K562 (cell line): Measurements from ENCODE around the gene COG7. TPM values are rescaled to one million over a fixed set of nuclear protein-coding genes. Genes with fewer than 3 reads are reported as not detected.

Experiments
- ATAC-seq: fragments of 200-7000 bp; cut with Tn5 transposase; 3 replicates; pipeline ENCODE4 v1.9.1; 2020; ENCODE audit warnings: moderate library complexity
- BruUV-seq: library from RNA; stranded (reverse); fragments of 400-500 nt; replicated peaks from 2 replicates; lab custom pipeline; 2021; lab: Mats Ljungman, UMichigan
- CTCF ChIA-PET: fragments of 300-600 bp; formaldehyde crosslinking; extraction: SDS; loops from one replicate; lab custom pipeline; 2021; ENCODE audit warnings: low intra/inter-chr PET ratio; lab: Yijun Ruan, JAX
- POLR2A ChIA-PET: fragments of 300-600, 350-650 bp; sonication (Branson Sonifier 250); formaldehyde crosslinking; extraction: SDS; loops from one replicate; lab custom pipeline; 2021; ENCODE audit warnings: antibody characterized with exemption, inconsistent platforms; lab: Yijun Ruan, JAX
- DNase-seq, 4 experiments: peaks; one replicate each; pipeline versions ENCODE4 v3.0.0 to v3.0.0-alpha.2; 2011 to 2018; ENCODE audit warnings: low spot score in 3 of 4, mixed read lengths in 3 of 4; ENCODE audit errors: extremely low read depth in 1 of 4
- FAIRE-seq: peaks from 2 replicates; lab custom pipeline; 2011; peaks lifted over from hg19 to GRCh38; lab: Jason Lieb, UNC
- H2AFZ ChIP-seq: 2 replicates; pipeline ENCODE4 v1.6.0; 2011; ENCODE audit warnings: low read depth, low read length, control low read depth, inconsistent platforms
- H3K27ac ChIP-seq: fragments of 200-600 bp; 3 replicates; pipeline ENCODE4 v1.8.0; 2011; ENCODE audit warnings: low read depth, mild to moderate bottlenecking, control low read depth, inconsistent platforms, low read length, moderate library complexity, mixed read lengths; ENCODE audit errors: extremely low read depth
- H3K27me3 ChIP-seq, 2 experiments: fragments of 300-600 bp in 1 of 2; 2 replicates in 1 of 2; 3 replicates in 1 of 2; pipeline versions ENCODE4 v1.6.0 to v1.8.0; 2011; ENCODE audit warnings: inconsistent platforms in 2 of 2, low read length in 2 of 2, mild to moderate bottlenecking in 1 of 2, mixed read lengths in 1 of 2, moderate library complexity in 1 of 2; ENCODE audit not compliant: control insufficient read depth in 2 of 2, insufficient read depth in 2 of 2
- H3K36me3 ChIP-seq: fragments of 300-600 bp; 3 replicates; pipeline ENCODE4 v1.8.0; 2011; ENCODE audit warnings: mild to moderate bottlenecking, low read length, inconsistent platforms; ENCODE audit not compliant: control insufficient read depth, insufficient read depth
- H3K4me1 ChIP-seq, 2 experiments: fragments of 200-600 bp in 1 of 2; replicated peaks in 1 of 2; 2 replicates in 1 of 2; 3 replicates in 1 of 2; pipeline versions ENCODE4 v1.5.1 to v1.8.0; 2011; ENCODE audit warnings: inconsistent platforms in 2 of 2, low read length in 2 of 2, mild to moderate bottlenecking in 1 of 2, mixed read lengths in 1 of 2, moderate library complexity in 1 of 2; ENCODE audit not compliant: control insufficient read depth in 2 of 2, insufficient read depth in 2 of 2
- H3K4me2 ChIP-seq: 2 replicates; pipeline ENCODE4 v1.6.1; 2011; ENCODE audit warnings: low read length, control low read depth, inconsistent platforms, mixed read lengths; ENCODE audit not compliant: insufficient read depth
- H3K4me3 ChIP-seq: fragments of 200-600 bp; sonication (generic), shearing (Covaris generic); 2 replicates; pipeline ENCODE4 v1.5.1; 2016; ENCODE audit warnings: control low read depth, inconsistent platforms
- H3K79me2 ChIP-seq: fragments of 200-600 bp; 3 replicates; pipeline ENCODE4 v1.8.0; 2011; ENCODE audit warnings: low read length, inconsistent platforms; ENCODE audit not compliant: control insufficient read depth, insufficient read depth
- H3K9ac ChIP-seq, 2 experiments: 2 replicates each; pipeline versions ENCODE4 v1.6.0 to v1.6.1; 2011; ENCODE audit warnings: low read depth in 2 of 2, low read length in 2 of 2, control low read depth in 1 of 2, inconsistent platforms in 1 of 2, mild to moderate bottlenecking in 1 of 2, mixed read lengths in 1 of 2; ENCODE audit not compliant: insufficient read depth in 1 of 2
- H3K9me1 ChIP-seq: one replicate; pipeline ENCODE4 v1.6.0; 2011; ENCODE audit warnings: inconsistent platforms, mild to moderate bottlenecking, low read length, moderate library complexity; ENCODE audit not compliant: control insufficient read depth, insufficient read depth
- H3K9me3 ChIP-seq: replicated peaks from 2 replicates; pipeline ENCODE4 v1.5.1; 2011; ENCODE audit warnings: low read depth, low read length, inconsistent platforms; ENCODE audit not compliant: control insufficient read depth, insufficient read depth
- H4K20me1 ChIP-seq: replicated peaks from 2 replicates; pipeline ENCODE4 v1.6.1; 2011; ENCODE audit warnings: low read length, inconsistent platforms, mixed read lengths; ENCODE audit not compliant: control insufficient read depth, insufficient read depth
- CEBPG ChIP-seq, 3 experiments: fragments of 200-800 bp in 1 of 3; sonication (Bioruptor generic) in 1 of 3; sonication (generic) in 1 of 3; formaldehyde crosslinking in 1 of 3; IDR thresholded peaks in 2 of 3; conservative IDR thresholded peaks in 1 of 3; 2 replicates each; pipeline versions ENCODE4 v1.6.1 to v1.8.0; 2016 to 2022; ENCODE audit warnings: missing compliant biosample characterization in 2 of 3, missing genetic modification characterization in 2 of 3, mild to moderate bottlenecking in 1 of 3, missing genetic modification reagents in 1 of 3
- ELF2 ChIP-seq: fragments of 250-450 bp; sonication (Bioruptor Pico); IDR thresholded peaks from 2 replicates; pipeline ENCODE4 v1.5.0; 2021; ENCODE audit warnings: mild to moderate bottlenecking
- KLF6 ChIP-seq: fragments of 250-450 bp; sonication (Bioruptor Pico); IDR thresholded peaks from 2 replicates; pipeline ENCODE4 v1.4.0; 2020; ENCODE audit warnings: mild to moderate bottlenecking, moderate library complexity, borderline replicate concordance
- MCM3 ChIP-seq: fragments of 450-650 bp; IDR thresholded peaks from 2 replicates; pipeline ENCODE4 v1.6.1; 2016
- MCM7 ChIP-seq, 2 experiments: fragments of 450-650 bp; IDR thresholded peaks; 2 replicates each; pipeline ENCODE4 v1.6.1; 2016 to 2018
- NR4A1 ChIP-seq, 2 experiments: fragments of 250-450 bp in 1 of 2; fragments of 450-650 bp in 1 of 2; sonication (Bioruptor Pico) in 1 of 2; IDR thresholded peaks; 2 replicates each; pipeline versions ENCODE4 v1.4.0 to v1.6.1; 2016 to 2020; ENCODE audit warnings: mild to moderate bottlenecking in 2 of 2, missing compliant biosample characterization in 1 of 2, missing genetic modification characterization in 1 of 2, moderate library complexity in 1 of 2
- POLR2H ChIP-seq: IDR thresholded peaks from 2 replicates; pipeline ENCODE4 v1.6.1; 2016; ENCODE audit warnings: missing genetic modification characterization, low read depth, mild to moderate bottlenecking, control low read depth, missing compliant biosample characterization, moderate library complexity
- RBBP5 ChIP-seq: fragments of 200-600 bp; sonication (generic); IDR thresholded peaks from 2 replicates; pipeline ENCODE4 v1.6.1; 2012; ENCODE audit warnings: borderline replicate concordance, mild to moderate bottlenecking, low read length, control low read depth, inconsistent platforms; ENCODE audit not compliant: insufficient read depth, poor library complexity, severe bottlenecking
- SETDB1 ChIP-seq: IDR thresholded peaks from one replicate; pipeline ENCODE4 v1.6.1; 2012; ENCODE audit warnings: low read length, control low read depth, inconsistent platforms
- SP2 ChIP-seq: IDR thresholded peaks from 2 replicates; pipeline ENCODE4 v1.6.1; 2011; ENCODE audit warnings: mild to moderate bottlenecking, low read depth, low read length, moderate library complexity; ENCODE audit not compliant: poor library complexity, severe bottlenecking; ENCODE audit errors: extremely low read depth
- SRF ChIP-seq, 2 experiments: fragments of 250-450, 450-650 bp in 1 of 2; sonication (Bioruptor Pico) in 1 of 2; sonication (generic) in 1 of 2; formaldehyde crosslinking; IDR thresholded peaks; 2 replicates each; pipeline versions ENCODE4 v1.5.0 to v1.5.1; 2020 to 2022; ENCODE audit warnings: mild to moderate bottlenecking in 1 of 2, missing genetic modification reagents in 1 of 2
- ZC3H11A ChIP-seq: IDR thresholded peaks from 2 replicates; pipeline ENCODE4 v1.6.1; 2012; ENCODE audit warnings: low read depth, low read length, improper control_type of control experiment
- ZNF174 ChIP-seq: fragments of 250-450 bp; sonication (Bioruptor Pico); IDR thresholded peaks from 2 replicates; pipeline ENCODE4 v1.4.0; 2020; ENCODE audit warnings: mild to moderate bottlenecking
- ZNF764 ChIP-seq: fragments of 250-450 bp; sonication (Bioruptor Pico); IDR thresholded peaks from 2 replicates; pipeline ENCODE4 v1.4.0; 2020; ENCODE audit warnings: low read depth, mild to moderate bottlenecking, moderate library complexity
- WGBS: fragments of 100-300 bp; shearing (Covaris generic); methylation state at CpG from one replicate; pipeline ENCODE4 v1.1.6; 2016; ENCODE audit warnings: low coverage, mixed read lengths; ENCODE audit not compliant: insufficient coverage; ENCODE audit errors: missing lambda C conversion rate; 5-methylcytosine and 5-hydroxymethylcytosine counted together
- in situ Hi-C: fragments of 300-500 bp; cut with MboI; formaldehyde crosslinking; loops from 4 replicates; pipeline ENCODE4 v1.15.0; 2018; ENCODE audit warnings: inconsistent platforms, mixed read lengths
- intact Hi-C: fragments of 100-400 bp; cut with micrococcal nuclease; formaldehyde crosslinking; loops from 2 replicates; pipeline ENCODE4 v1.14.2; 2022
- polyA plus RNA-seq, 8 experiments: library from polyadenylated mRNA; depleted of rRNA in 4 of 8; stranded (reverse) in 5 of 8; unstranded in 3 of 8; fragments of >200 nt; fragmentation: Nextera tagmentation in 2 of 8; fragmentation: Illumina TruSeq in 1 of 8; extraction: Ambion mirVana in 2 of 8; extraction: Trizol in 1 of 8; gene quantifications; 2 replicates each; pipeline versions ENCODE4 v1.2.1 to v1.2.3, GENCODE V29; 2011 to 2014; ENCODE audit warnings: inconsistent platforms in 1 of 8, missing spikeins in 1 of 8
- total RNA-seq, 7 experiments: library from RNA; depleted of rRNA in 6 of 7; stranded (reverse); fragments of >200 nt in 6 of 7; fragmentation: Illumina TruSeq in 2 of 7; extraction: Trizol in 2 of 7; gene quantifications; 2 replicates each; pipeline versions ENCODE4 v1.2.1 to v1.2.3, GENCODE V29; 2011 to 2021; ENCODE audit warnings: low replicate concordance in 1 of 7
- TF ChIP-seq, protein P1 (sequence below): fragments of 450-650 bp; conservative IDR thresholded peaks from 2 replicates; pipeline ENCODE4 v1.6.1; 2016; ENCODE audit warnings: missing genetic modification characterization, low read depth, mild to moderate bottlenecking, missing compliant biosample characterization, moderate library complexity
- TF ChIP-seq, protein P2 (sequence below): fragments of 450-650 bp; IDR thresholded peaks from 2 replicates; pipeline ENCODE4 v1.6.1; 2016; ENCODE audit warnings: borderline replicate concordance
- TF ChIP-seq, protein P3 (sequence below): fragments of 250-450 bp; sonication (Bioruptor Pico); IDR thresholded peaks from 2 replicates; pipeline ENCODE4 v1.8.0; 2021; ENCODE audit warnings: borderline replicate concordance, mild to moderate bottlenecking, moderate library complexity; ENCODE audit not compliant: poor library complexity, severe bottlenecking

Gene COG7
- total and polyA plus RNA-seq, 9 of the 15 experiments (the other 6 are each of a cell fraction or from before 2014, with no cell fraction given): 3.8 to 17.6 (median 13.4) TPM

DNA sequence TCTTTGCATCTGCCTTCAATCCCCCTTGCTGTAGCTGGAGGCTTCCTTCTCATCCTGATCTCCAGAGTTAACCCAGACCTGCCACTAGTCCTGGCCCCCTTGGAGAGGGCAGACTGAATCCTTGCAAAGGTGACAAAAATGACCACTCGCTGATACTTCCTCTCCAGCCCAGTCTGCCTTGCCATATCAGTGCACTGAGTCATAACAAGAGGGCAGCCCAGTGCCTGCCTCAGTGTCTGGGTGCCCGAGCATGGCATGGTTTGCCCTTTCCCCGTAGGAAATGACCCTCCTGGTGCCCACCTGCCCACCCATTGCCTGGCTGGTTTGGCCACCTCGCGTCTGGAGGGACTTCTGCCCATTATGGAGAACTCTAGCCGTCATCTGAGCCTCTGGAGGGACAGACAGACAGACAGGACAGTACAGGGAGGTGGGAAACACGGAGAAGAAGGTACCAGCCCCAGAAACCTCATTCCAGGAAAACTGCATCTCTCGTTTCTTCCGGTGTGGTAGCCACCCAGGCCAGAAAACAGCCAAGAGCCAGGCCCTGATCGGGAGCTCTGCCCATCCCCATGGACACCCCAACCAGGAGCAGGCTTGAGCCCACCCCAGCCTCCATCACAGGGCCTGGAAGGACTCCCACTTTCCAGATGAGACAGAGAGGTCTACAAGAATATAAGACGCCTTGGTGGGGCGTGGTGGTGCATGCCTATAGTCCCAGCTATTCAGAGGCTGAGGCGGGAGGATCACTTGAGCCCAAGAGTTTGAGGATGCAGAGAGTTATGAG, 79.4 kb downstream of the COG7 start:
- Histone ChIP-seq H3K27me3 (peaks cover 4 to 53% of the 10 kb centered on the region in 2 experiments; a peak in 3 of 5 replicates), H3K4me1 (no peaks in the 10 kb centered on the region; a peak in 1 of 5 replicates), H3K4me3 (no peak overlapping the region), H2AFZ (no peak overlapping the region), H3K9me3 (no peaks in the 10 kb centered on the region), H4K20me1 (0 out of 2 replicates have a peak, but pooled peaks cover 3% of the 10 kb centered on the region), H3K4me2 (no peak overlapping the region), H3K36me3 (no peaks in the 10 kb centered on the region), H3K79me2 (no peaks in the 10 kb centered on the region), H3K9ac (no peak overlapping the region), H3K9me1 (no peaks in the 10 kb centered on the region), H3K27ac (no peak overlapping the region)
- ChIA-PET CTCF (no interaction called here), POLR2A (no interaction called here)
- WGBS: 0% methylated on average over 13 of the region's 13 CpGs
- BruUV-seq: no TSS peak
- in situ Hi-C loops (no loop called here), intact Hi-C loops (no loop called here)
- DNase-seq: no peak
- TF ChIP-seq, protein P1, sequence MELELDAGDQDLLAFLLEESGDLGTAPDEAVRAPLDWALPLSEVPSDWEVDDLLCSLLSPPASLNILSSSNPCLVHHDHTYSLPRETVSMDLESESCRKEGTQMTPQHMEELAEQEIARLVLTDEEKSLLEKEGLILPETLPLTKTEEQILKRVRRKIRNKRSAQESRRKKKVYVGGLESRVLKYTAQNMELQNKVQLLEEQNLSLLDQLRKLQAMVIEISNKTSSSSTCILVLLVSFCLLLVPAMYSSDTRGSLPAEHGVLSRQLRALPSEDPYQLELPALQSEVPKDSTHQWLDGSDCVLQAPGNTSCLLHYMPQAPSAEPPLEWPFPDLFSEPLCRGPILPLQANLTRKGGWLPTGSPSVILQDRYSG (tag): no peak
- TF ChIP-seq SETDB1: no peak
- no peak for TF ChIP-seq ZNF174
- TF ChIP-seq, protein P2, sequence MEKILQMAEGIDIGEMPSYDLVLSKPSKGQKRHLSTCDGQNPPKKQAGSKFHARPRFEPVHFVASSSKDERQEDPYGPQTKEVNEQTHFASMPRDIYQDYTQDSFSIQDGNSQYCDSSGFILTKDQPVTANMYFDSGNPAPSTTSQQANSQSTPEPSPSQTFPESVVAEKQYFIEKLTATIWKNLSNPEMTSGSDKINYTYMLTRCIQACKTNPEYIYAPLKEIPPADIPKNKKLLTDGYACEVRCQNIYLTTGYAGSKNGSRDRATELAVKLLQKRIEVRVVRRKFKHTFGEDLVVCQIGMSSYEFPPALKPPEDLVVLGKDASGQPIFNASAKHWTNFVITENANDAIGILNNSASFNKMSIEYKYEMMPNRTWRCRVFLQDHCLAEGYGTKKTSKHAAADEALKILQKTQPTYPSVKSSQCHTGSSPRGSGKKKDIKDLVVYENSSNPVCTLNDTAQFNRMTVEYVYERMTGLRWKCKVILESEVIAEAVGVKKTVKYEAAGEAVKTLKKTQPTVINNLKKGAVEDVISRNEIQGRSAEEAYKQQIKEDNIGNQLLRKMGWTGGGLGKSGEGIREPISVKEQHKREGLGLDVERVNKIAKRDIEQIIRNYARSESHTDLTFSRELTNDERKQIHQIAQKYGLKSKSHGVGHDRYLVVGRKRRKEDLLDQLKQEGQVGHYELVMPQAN: no peak
- TF ChIP-seq RBBP5: no peak
- TF ChIP-seq MCM3: no peak
- TF ChIP-seq SP2: no peak
- no peak for TF ChIP-seq ELF2 (CRISPR knock-in tag)
- TF ChIP-seq POLR2H (tag): no peak
- no peak for TF ChIP-seq NR4A1 (CRISPR knock-in tag; IDR thresholded peaks at IDR 0.05)
- TF ChIP-seq NR4A1 (tag; IDR thresholded peaks at IDR 0.05): no peak
- TF ChIP-seq, protein P3, sequence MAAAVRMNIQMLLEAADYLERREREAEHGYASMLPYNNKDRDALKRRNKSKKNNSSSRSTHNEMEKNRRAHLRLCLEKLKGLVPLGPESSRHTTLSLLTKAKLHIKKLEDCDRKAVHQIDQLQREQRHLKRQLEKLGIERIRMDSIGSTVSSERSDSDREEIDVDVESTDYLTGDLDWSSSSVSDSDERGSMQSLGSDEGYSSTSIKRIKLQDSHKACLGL (CRISPR knock-in tag): no peak
- TF ChIP-seq MCM7 (IDR thresholded peaks at IDR 0.05): no peak
- no peak for TF ChIP-seq ZNF764 (CRISPR knock-in tag)
- TF ChIP-seq ZC3H11A: no peak
- TF ChIP-seq CEBPG (CRISPR knock-in tag; IDR thresholded peaks at IDR 0.05): no peak
- TF ChIP-seq CEBPG (tag; conservative IDR thresholded peaks at IDR 0.05 in 1 of 2, IDR thresholded peaks at IDR 0.05 in 1 of 2): no peak
- no peak for TF ChIP-seq SRF (CRISPR knock-in tag; IDR thresholded peaks at IDR 0.05)
- TF ChIP-seq KLF6 (CRISPR knock-in tag): no peak
- no peak for ATAC-seq
- no peak for FAIRE-seq
